ENCODE measurements around the gene ELOF1.

Gene ELOF1

DNA sequence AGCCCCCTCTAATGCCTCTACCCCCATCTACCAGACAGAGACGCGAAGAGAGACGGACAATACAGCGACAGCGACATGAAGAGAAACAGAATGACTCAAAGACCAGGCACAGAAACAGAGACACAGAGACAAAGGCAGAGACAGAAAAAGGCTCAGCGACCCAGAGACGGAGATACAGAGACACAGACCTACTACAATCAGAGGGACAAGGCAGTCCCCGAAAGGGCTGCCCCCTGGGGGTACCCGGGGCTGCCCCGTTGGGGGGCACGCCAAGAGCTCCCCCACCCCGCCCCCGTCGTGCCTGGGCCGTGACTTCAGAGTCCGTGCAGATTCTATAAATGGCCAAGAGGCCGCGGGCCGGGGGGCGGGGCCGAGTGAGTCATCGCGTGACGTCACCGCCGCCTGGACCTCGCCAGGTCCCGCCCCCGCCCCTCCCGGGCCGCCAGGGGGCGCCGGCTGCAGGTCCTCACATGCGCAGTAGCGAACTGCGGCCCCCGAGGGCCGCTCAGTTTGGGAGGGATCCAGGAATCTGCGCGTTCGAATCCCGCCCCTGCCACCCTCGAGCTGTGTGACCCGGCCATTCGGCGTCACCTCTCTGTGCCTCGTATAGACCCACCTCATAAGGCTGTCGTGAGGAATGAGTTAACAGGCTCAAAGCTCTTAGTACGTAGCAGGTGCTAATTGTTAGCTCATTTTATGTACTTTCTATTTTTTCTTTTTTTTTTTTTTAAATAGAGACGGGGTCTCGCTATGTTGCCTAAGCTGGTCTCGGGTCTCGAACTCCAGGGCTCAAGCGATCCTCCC is 23.0 kb downstream of the ELOF1 start:
- peak; percentile 76 for DNase-seq (ENCODE audit: low read depth)

DNA sequence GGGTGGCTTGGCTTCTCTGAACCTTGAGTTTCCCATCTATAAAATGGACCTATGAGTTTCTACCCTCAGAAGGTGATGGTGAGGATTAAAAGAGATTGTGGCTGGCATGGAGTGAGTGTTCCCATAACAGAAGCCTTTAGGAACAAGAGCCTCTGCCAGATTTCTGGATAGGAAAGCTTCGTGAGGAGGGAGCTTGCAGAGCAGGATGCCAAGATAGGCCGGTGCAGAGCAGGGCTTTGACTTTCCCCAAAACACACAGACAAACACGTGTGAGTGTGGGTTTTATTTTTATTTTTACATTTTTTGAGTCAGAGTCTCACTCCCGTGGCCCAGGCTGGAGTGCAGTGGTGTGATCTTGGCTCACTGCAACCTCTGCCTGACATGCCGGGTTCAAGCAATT is 24.1 kb downstream of the ELOF1 start:
- DNase-seq (ENCODE audit: low read depth): no peak

DNA sequence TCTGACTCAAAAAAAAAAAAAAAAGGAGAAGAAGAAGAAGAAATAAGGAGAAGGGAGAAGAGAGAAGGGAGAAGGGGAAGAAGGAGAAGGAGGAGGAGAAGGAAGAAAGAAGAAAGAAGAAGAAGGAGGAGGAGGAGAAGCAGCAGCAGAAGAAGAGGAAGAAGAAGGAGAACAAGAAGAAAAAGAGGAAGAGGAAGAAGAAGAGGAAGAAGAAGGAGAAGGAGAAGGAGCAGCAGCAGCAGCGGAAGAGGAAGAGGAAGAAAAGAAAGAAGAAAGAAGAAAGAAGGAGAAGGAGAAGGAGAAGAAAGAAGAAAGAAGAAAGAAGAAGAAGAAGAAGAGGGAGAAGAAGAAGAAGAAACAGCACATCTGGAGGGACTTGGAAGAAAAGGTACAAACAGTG is 24.5 kb downstream of the ELOF1 start:
- no peak for DNase-seq (ENCODE audit: low read depth)

DNA sequence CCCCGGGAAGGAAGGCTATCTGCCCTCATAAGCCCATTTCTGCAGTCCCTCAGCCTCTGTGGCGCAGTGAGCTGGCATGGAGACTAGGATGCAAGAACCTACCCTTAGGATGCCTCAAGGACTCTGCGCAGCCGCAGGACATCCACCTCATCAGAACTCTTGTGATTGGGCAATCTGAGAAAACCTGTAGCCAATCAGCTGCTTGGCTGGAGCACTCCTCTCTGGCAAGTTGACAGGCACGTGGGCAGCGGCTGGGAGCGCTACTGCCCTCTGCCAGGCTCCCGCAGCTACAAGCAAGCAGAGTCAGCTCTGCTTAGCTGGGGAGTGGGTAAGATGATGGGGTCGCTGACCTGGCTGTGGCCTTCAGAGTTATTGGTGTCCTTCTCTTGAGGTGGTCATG is 28.6 kb downstream of the ELOF1 start:
- no peak for DNase-seq (ENCODE audit: low read depth)

DNA sequence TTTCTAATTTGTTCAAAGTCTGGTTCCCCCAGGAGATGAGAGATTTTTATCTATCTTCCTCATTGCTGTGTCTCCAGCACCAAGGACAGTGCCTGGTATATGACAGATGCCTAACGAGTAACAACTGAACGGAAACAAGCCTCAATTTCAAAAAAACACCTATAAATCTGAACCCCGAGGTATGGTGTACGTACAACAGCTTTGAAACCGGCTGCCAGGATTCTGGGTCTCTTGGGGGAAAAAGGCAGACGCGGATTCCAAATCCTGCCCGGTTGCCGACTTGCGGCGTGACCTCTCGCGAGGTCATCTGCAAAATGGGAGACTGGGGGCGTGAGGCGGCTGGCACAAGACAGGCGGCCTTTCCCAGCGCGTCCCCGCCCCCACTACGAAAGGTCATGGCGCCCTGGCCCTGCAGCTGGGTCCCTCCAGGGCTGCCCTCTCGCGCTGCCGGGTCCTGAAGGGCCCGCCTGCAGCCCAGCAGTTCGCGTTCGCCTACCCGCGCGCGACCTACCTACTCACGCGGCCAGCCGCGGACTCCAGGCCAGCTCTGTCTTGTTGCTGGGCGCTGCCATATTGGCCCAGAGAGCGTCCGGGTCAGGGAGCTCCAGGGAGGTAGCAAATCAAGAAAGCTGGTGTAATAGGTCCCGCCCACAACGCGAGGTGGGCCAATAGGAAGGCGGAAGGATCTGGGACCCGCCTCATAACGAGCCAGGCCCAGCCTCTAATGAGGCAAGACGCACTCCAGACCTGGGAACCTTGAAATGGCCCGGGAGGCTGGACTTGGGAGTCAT is 30.3 kb downstream of the ELOF1 start, which contains the start of gene ECSIT:
Gene ECSIT (minus strand): TSS at position 584 of the 791 bp plus-strand sequence. CDS start 9,964 bp downstream, outside the sequence.
- peak; percentile 85 for DNase-seq (ENCODE audit: low read depth)

DNA sequence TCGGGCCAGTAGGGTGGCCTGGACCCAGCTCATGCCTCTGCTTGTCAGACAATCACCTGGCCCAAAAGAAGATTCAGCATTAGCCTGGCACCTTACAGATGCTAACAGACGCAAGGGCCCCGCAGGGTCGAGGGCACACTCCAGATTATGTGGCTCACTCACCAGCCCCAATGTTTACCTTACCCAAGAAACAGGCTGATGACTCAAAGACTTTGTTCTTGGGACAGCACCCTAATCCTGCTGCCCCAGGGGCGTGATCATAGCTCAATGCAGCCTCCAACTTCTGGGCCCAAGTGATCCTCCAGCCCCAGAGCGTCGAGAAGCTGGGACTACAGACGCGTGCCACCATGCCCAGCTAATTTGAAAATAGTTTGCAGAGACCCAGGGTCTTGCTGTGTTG is 39.9 kb downstream of the ELOF1 start:
- no peak for DNase-seq (ENCODE audit: low read depth)

DNA sequence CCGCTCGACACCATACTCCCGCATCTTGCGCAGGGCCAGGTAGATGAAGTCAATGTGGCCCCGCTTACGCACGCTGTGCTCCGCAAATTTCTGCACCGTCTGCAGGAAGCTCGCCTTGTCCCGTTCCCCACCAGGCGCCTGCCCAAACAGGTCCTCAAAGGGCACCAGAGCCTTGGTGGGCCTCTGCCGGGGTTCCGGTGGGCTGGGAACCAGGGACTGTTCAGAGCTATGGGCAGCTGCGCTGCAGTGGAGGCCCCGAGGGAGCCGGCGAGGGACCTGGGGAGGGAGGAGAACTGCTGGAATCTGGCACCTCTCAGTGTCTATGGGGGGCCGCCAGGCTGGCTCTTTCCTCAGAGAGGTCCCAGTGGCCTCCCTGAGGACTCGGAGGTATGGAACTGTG is 45.1 kb downstream of the ELOF1 start:
- DNase-seq (ENCODE audit: low read depth): no peak

DNA sequence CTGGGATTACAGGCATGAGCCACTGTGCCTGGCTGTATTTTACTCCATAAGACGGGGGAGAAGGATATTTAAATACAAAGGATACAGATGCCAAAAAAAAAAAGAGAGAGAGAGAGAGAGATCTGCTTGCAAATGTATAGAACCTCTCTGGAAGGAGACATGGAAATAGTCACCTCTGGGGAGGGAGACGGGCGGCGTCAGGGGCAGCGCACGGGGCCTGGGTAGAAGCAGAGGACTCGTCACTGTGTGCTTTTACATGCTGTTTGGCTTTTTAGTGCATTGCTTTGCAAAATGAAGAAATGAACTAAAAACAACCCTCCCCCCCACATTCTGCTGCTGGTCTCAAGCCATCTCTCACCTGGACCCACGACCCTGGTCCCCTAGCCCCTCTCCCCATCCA is 48.6 kb downstream of the ELOF1 start:
- DNase-seq (ENCODE audit: low read depth): no peak

DNA sequence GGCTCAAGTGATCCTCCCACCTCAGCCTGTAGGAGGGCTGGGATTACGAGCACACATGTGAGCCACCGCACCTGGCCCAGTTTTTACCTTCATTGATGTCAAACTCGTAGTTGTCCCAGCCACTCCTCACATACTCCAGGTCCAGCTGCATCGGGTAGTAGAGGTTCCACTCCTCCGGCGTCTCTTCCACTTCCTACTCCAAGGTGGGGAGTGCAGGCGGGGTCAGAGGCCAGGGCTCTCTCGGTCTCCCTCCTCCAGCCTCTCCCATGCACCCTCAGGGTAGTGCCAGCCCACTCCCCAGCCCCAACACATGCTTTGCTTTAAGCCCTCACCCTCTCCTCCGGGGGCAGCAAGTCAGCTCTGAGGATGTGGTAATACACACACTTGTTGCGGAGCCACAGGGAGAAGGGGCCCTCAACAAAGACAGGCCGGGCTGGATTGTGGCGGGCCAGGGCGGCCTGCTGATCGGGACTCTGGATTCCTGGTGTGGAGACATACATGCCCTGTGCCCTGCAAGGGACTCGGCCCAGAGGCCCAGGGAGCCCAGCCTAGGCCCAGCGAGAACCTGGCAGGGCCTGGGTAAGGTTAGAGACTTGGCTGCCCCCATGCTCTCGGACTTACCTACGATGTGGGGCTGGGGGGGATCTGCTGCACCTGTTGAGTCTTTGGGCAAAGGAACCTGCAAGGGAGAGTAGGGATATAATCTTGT is 51.5 kb downstream of the ELOF1 start:
- no peak for DNase-seq (ENCODE audit: low read depth)

DNA sequence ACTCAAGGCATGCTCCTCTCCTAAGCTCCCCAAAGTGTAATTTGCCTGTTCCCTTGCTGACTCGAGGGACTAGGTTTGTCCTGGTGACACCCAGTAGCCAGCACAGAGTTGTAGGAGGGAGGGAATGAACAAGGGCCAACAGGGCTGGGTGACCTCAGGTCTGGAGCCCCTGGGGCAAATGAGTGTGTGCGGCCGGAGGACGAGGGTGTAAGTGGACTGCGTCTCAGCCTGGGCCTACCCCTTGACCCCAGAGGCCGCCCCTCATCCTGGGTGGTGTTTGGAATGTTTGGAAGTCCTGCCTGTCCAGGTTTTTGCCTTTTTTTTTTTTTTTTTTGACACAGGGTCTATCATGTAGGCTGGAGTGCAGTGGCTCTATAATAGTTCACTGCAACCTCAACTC is 52.1 kb downstream of the ELOF1 start:
- no peak for DNase-seq (ENCODE audit: low read depth)

DNA sequence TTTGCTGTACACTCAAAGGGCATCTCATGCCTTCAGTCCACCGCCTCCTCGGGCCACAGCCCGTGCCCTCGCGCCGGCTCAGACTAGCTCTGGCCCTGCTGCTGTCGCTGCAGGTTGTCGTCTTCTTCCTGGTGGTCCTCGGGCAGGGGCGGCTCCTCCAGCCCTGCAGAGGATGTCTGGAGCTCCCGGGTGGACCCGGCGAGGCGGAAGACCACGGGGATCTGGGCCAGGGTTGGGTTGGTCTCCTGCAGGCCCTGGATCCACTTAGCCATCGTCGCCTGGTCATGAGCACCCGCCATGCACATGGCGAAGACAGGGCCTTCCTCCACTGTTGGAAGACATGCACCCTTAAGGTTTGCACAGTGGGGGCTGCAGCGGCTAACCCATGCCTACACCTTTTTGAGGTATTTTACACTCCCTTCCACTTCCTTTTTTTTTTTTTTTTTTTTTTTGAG is 52.9 kb downstream of the ELOF1 start:
- no peak for DNase-seq (ENCODE audit: low read depth)

DNA sequence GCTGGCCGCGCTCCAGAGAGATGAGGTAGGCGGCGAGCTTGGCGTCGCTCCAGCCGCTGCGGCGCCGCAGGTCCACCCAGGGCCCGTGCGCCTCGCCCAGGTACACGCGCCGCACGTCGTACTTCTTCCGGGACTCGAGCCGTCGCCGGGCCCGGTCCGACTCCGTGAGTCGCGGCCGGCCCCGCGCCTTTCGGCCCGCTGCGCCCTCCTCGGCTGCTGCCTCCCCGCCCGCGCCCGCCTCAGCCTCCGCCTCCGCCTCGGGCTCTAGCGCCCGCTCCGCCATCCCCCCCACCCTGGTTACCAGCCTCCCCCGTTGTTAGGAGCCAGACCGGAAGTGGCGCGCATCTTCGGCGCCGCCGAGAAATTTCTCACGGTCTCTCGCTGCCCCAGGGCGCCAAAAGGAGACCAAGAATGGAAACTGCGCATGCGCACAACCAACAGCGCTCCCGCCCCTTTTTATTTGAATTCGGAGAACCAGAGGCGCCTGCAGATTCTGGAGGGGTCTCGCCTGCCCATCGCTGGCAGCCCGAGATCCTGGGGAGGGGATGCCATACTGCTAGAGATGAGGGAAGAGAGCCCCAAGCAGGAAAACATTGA is 53.4 kb downstream of the ELOF1 start, which contains the start of gene ZNF653:
Gene ZNF653 (minus strand): TSS at position 336 of the 597 bp plus-strand sequence. CDS start 53 bp downstream, at position 283.
- DNase-seq (ENCODE audit: low read depth): peak; percentile 92

DNA sequence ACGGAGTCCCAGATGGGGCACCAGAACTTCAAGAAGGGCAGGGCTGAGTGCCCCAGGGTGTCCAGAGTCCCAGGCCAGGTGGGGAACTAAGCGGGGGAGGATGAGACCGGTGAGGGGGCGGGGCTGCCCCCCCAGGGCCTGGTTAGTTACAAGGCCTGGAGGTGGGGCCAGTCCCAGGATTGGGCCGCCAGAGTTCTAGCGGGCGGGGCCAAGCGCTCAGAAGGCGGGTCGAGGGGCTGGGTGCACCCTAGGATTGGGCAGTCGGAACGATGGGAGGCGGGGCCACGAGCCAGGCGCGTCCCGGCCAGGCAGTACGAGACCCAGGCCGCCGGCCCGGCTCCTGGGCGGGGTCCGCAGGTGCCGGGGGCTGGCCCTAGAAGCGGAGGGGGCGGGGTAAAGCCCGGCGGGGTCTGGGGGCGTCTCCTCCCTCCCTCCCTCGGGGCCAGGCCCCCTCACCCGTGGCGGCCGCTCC is 54.0 kb downstream of the ELOF1 start:
- peak; percentile 94 for DNase-seq (ENCODE audit: low read depth)

DNA sequence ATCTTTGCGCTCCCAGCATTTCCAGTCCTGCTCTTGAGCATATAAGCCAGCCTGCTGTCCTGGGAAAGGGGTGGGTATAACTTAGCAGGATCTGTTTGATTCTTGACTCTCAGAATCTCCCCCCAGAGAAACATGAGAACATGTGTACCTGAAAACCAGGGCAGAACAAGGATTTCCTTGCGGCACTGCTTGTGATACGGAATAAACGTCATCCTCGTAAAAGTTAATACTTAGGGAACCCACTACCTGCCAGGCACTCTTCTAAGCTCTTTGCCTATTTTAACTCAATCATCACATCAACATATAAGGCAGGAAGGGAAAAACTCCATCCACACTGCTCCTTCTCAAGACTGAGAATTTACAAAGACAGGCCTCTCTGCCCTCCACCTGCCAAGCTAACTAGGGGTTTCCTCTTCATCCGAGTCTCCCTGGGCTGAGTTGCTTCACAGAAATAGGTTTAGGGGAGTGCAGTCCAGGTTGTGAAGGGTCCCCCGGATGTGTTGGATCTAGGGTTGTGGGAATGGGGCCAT is 54.5 kb downstream of the ELOF1 start:
- no peak for DNase-seq (ENCODE audit: low read depth)
